K562 (cell line): ENCODE results near the gene CENPN. TPM values are rescaled to one million over a fixed set of nuclear protein-coding genes. Genes with fewer than 3 reads are reported as not detected.

Source experiments
- C11orf30 ChIP-seq: fragments of 450-650 bp; IDR thresholded peaks from 2 replicates; pipeline ENCODE4 v1.6.1; 2016; ENCODE audit warnings: low read depth, mild to moderate bottlenecking
- GABPA ChIP-seq: fragments of 200-800 bp; sonication (Bioruptor generic); conservative IDR thresholded peaks from 2 replicates; pipeline ENCODE4 v1.6.1; 2016; ENCODE audit warnings: low read depth, missing genetic modification characterization, missing compliant biosample characterization
- HDGF ChIP-seq: fragments of 450-650 bp; IDR thresholded peaks from 2 replicates; pipeline ENCODE4 v1.6.1; 2016
- MAZ ChIP-seq, 2 experiments: fragments of 450-650 bp in 1 of 2; sonication (generic) in 1 of 2; formaldehyde crosslinking; IDR thresholded peaks in 1 of 2; conservative IDR thresholded peaks in 1 of 2; 2 replicates each; pipeline versions ENCODE4 v1.4.0 to v1.5.0; 2020; ENCODE audit warnings: mild to moderate bottlenecking in 1 of 2, missing genetic modification reagents in 1 of 2
- PHF21A ChIP-seq: fragments of 450-650 bp; IDR thresholded peaks from 2 replicates; pipeline ENCODE4 v1.6.1; 2017; ENCODE audit warnings: low read depth, borderline replicate concordance
- RFX1 ChIP-seq: fragments of 450-650 bp; IDR thresholded peaks from 2 replicates; pipeline ENCODE4 v1.6.1; 2016; ENCODE audit warnings: mild to moderate bottlenecking, moderate library complexity
- SMARCC2 ChIP-seq: fragments of 450-650 bp; IDR thresholded peaks from 2 replicates; pipeline ENCODE4 v1.6.1; 2017; ENCODE audit warnings: antibody characterized with exemption, moderate library complexity, mild to moderate bottlenecking, low read depth
- SMARCE1 ChIP-seq: fragments of 450-650 bp; IDR thresholded peaks from 2 replicates; pipeline ENCODE4 v1.7.1; 2016; ENCODE audit warnings: mild to moderate bottlenecking
- ZNF668 ChIP-seq: fragments of 250-450 bp; sonication (Bioruptor Pico); IDR thresholded peaks from 2 replicates; pipeline ENCODE4 v1.8.0; 2022; ENCODE audit warnings: mild to moderate bottlenecking, inconsistent platforms
- polyA plus RNA-seq, 8 experiments: library from polyadenylated mRNA; depleted of rRNA in 4 of 8; stranded (reverse) in 5 of 8; unstranded in 3 of 8; fragments of >200 nt; fragmentation: Nextera tagmentation in 2 of 8; fragmentation: Illumina TruSeq in 1 of 8; extraction: Ambion mirVana in 2 of 8; extraction: Trizol in 1 of 8; gene quantifications; 2 replicates each; pipeline versions ENCODE4 v1.2.1 to v1.2.3, GENCODE V29; 2011 to 2014; ENCODE audit warnings: inconsistent platforms in 1 of 8, missing spikeins in 1 of 8
- total RNA-seq, 7 experiments: library from RNA; depleted of rRNA in 6 of 7; stranded (reverse); fragments of >200 nt in 6 of 7; fragmentation: Illumina TruSeq in 2 of 7; extraction: Trizol in 2 of 7; gene quantifications; 2 replicates each; pipeline versions ENCODE4 v1.2.1 to v1.2.3, GENCODE V29; 2011 to 2021; ENCODE audit warnings: low replicate concordance in 1 of 7
- TF ChIP-seq, protein P1 (sequence below): fragments of 200-800 bp; sonication (Bioruptor generic); IDR thresholded peaks from 2 replicates; pipeline ENCODE4 v1.6.1; 2017; ENCODE audit warnings: missing genetic modification characterization, missing compliant biosample characterization
- TF ChIP-seq, protein P2 (sequence below): fragments of 450-650 bp; IDR thresholded peaks from 2 replicates; pipeline ENCODE4 v1.6.1; 2016; ENCODE audit warnings: borderline replicate concordance
- TF ChIP-seq, protein P3 (sequence below), 3 experiments: IDR thresholded peaks in 2 of 3; conservative IDR thresholded peaks in 1 of 3; 2 replicates each; pipeline ENCODE4 v1.5.1; 2011 to 2012; ENCODE audit warnings: low read length in 3 of 3, mild to moderate bottlenecking in 3 of 3, control low read depth in 2 of 3, improper control_type of control experiment in 1 of 3, inconsistent platforms in 1 of 3, low read depth in 1 of 3, mixed read lengths in 1 of 3, moderate library complexity in 1 of 3; ENCODE audit not compliant: insufficient read depth in 2 of 3

CENPN gene
- total and polyA plus RNA-seq, 9 of the 15 experiments (the other 6 are each of a cell fraction or from before 2014, with no cell fraction given): 92.3 to 384 (median 140) TPM

DNA sequence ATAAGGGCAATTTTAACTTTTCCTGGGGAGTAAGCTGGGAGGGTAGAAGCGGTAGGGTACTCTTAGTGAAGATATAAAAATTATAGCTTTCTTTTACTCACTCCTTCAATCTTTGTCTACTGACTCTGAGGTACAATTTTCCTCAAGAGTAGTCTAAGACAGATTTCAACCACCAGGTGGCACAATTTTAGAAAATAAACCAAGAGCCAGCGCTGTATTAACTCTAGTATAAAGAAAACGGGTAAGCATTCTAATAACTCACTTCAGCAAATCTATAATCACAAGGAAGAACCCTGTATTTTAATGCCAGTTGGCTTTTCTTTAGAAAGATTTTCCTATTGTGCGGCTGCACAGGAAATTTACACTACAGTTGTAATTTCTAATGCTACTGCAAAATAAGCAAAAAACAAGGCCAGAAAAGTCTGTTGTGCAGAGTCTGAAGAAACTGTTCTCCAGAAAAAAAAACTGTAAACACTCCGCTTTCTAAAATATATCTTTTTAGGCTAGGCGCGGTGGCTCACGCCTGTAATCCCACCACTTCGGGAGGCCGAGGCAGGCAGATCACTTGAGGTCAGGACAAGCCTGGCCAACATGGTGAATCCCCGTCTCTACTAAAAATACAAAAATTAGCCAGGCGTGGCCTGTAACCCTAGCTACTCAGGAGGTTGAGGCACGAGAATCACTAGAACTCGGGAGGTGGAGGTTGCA lies 2.2 kb upstream of the CENPN start (continued):
- TF ChIP-seq C11orf30 (peak; percentile 20; the same call in 1 of the 2 replicates), GABPA (peak; percentile 38; the same call in 1 of the 2 replicates), PHF21A (no peak), SMARCE1 (peak; percentile 51; the same call in 1 of the 2 replicates), HDGF (0 out of 2 replicates have a peak, but pooled peaks have one; percentile 52), ZNF668 (CRISPR knock-in tag) (no peak), SMARCC2 (peak; percentile 75; the same call in 1 of the 2 replicates), RFX1 (peak; percentile 70), MAZ (CRISPR knock-in tag; conservative IDR thresholded peaks at IDR 0.05 in 1 of 2, IDR thresholded peaks at IDR 0.05 in 1 of 2) (0 out of 4 replicates have a peak, but pooled peaks of 1 of the 2 experiments have one; percentile 30)
- TF ChIP-seq, protein P1, sequence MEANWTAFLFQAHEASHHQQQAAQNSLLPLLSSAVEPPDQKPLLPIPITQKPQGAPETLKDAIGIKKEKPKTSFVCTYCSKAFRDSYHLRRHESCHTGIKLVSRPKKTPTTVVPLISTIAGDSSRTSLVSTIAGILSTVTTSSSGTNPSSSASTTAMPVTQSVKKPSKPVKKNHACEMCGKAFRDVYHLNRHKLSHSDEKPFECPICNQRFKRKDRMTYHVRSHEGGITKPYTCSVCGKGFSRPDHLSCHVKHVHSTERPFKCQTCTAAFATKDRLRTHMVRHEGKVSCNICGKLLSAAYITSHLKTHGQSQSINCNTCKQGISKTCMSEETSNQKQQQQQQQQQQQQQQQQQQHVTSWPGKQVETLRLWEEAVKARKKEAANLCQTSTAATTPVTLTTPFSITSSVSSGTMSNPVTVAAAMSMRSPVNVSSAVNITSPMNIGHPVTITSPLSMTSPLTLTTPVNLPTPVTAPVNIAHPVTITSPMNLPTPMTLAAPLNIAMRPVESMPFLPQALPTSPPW (CRISPR knock-in tag): 0 out of 2 replicates have a peak, but pooled peaks have one; percentile 8
- TF ChIP-seq, protein P2, sequence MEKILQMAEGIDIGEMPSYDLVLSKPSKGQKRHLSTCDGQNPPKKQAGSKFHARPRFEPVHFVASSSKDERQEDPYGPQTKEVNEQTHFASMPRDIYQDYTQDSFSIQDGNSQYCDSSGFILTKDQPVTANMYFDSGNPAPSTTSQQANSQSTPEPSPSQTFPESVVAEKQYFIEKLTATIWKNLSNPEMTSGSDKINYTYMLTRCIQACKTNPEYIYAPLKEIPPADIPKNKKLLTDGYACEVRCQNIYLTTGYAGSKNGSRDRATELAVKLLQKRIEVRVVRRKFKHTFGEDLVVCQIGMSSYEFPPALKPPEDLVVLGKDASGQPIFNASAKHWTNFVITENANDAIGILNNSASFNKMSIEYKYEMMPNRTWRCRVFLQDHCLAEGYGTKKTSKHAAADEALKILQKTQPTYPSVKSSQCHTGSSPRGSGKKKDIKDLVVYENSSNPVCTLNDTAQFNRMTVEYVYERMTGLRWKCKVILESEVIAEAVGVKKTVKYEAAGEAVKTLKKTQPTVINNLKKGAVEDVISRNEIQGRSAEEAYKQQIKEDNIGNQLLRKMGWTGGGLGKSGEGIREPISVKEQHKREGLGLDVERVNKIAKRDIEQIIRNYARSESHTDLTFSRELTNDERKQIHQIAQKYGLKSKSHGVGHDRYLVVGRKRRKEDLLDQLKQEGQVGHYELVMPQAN: peak; percentile 30; the same call in 1 of the 2 replicates
- TF ChIP-seq, protein P3, sequence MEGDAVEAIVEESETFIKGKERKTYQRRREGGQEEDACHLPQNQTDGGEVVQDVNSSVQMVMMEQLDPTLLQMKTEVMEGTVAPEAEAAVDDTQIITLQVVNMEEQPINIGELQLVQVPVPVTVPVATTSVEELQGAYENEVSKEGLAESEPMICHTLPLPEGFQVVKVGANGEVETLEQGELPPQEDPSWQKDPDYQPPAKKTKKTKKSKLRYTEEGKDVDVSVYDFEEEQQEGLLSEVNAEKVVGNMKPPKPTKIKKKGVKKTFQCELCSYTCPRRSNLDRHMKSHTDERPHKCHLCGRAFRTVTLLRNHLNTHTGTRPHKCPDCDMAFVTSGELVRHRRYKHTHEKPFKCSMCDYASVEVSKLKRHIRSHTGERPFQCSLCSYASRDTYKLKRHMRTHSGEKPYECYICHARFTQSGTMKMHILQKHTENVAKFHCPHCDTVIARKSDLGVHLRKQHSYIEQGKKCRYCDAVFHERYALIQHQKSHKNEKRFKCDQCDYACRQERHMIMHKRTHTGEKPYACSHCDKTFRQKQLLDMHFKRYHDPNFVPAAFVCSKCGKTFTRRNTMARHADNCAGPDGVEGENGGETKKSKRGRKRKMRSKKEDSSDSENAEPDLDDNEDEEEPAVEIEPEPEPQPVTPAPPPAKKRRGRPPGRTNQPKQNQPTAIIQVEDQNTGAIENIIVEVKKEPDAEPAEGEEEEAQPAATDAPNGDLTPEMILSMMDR (IDR thresholded peaks at IDR 0.05 in 2 of 3, conservative IDR thresholded peaks at IDR 0.05 in 1 of 3; ENCODE audit: insufficient read depth in 2 of 3, low read depth in 1 of 3, low read length in 3 of 3): peak; percentile 56 to 72 (median 58); a peak in 5 of 6 replicates
